ENCODE measurements around the gene GFAP. TPM values are rescaled to one million over a fixed set of nuclear protein-coding genes. Genes with fewer than 3 reads are reported as not detected.

Gene GFAP
- total RNA-seq, 2 experiments from 2014 or later, result not detected

DNA sequence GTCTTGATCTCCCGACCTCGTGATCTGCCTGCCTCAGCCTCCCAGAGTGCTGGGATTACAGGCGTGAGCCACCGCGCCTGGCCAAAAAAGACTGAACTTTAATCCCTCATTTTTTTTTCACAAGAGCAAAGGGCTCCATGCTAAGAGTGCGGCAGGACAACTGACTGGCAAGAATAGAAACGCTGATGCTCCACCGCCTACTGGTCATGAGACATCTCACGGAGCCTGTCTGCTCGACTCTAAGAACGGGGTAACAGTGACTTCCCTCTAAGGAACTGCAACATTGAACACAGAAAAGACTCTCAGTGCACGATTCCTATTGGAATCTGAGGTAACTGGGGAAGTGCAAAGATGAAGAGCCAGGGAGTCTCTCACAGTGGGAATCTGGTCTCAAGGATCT lies 43.7 kb downstream of the GFAP start:
- no peak overlapping the region for H3K4me3 Mint-ChIP-seq
- Histone ChIP-seq H3K36me3 (ENCODE audit: insufficient read depth, low read length) (peaks cover 90% of the 10 kb centered on the region), H3K4me1 (ENCODE audit: insufficient read depth, low read length) (no peaks in the 10 kb centered on the region), H3K27me3 (ENCODE audit: control insufficient read depth in 1 of 2, insufficient read depth in 2 of 2, low read length in 2 of 2) (no peaks in the 10 kb centered on the region), H3K9me3 (ENCODE audit: control insufficient read depth in 1 of 2, insufficient read depth in 1 of 2, low read length in 2 of 2) (no peaks in the 10 kb centered on the region), H3K27ac (ENCODE audit: low read depth in 1 of 2, low read length in 2 of 2) (no peak overlapping the region), H3K4me3 (ENCODE audit: low read length) (no peak overlapping the region)
- DNase-seq, result no peak
- ChIA-PET CTCF (no interaction called here), POLR2A (no interaction called here)
- no peaks in the 10 kb centered on the region for H3K4me1 Mint-ChIP-seq (ENCODE audit: low read depth)
- ATAC-seq (ENCODE audit: poor library complexity), result no peak
- no peaks in the 10 kb centered on the region for H3K27me3 Mint-ChIP-seq
- no peaks in the 10 kb centered on the region for H3K9me3 Mint-ChIP-seq
- H3K36me3 Mint-ChIP-seq (ENCODE audit: low read depth), result peaks cover 85% of the 10 kb centered on the region
- TF ChIP-seq, protein P1, sequence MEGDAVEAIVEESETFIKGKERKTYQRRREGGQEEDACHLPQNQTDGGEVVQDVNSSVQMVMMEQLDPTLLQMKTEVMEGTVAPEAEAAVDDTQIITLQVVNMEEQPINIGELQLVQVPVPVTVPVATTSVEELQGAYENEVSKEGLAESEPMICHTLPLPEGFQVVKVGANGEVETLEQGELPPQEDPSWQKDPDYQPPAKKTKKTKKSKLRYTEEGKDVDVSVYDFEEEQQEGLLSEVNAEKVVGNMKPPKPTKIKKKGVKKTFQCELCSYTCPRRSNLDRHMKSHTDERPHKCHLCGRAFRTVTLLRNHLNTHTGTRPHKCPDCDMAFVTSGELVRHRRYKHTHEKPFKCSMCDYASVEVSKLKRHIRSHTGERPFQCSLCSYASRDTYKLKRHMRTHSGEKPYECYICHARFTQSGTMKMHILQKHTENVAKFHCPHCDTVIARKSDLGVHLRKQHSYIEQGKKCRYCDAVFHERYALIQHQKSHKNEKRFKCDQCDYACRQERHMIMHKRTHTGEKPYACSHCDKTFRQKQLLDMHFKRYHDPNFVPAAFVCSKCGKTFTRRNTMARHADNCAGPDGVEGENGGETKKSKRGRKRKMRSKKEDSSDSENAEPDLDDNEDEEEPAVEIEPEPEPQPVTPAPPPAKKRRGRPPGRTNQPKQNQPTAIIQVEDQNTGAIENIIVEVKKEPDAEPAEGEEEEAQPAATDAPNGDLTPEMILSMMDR (IDR thresholded peaks at IDR 0.05), result no peak
- H3K27ac Mint-ChIP-seq, result no peak overlapping the region
- intact Hi-C loops (cut with DNase I, micrococcal nuclease), result no loop called here

DNA sequence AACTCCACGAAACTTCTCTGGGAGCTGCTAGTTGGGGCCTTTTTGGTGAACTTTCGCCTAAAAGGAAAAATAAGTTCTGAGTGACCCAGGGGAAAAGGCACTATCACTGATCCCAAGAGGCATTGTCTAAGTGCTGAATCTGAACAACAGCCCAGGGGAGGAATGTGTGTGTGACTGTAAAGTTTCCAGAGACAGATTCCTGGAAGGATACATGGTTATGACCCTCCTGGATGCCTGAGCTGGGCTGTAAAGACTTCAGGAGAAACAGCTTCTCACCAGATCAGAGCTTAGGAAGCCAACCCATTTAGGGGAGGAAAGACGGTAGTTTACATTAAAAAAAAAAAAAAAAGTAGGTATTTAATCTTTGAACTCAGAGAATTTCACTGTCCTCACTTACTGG lies 47.5 kb downstream of the GFAP start:
- no peak overlapping the region for H3K27ac Mint-ChIP-seq

DNA sequence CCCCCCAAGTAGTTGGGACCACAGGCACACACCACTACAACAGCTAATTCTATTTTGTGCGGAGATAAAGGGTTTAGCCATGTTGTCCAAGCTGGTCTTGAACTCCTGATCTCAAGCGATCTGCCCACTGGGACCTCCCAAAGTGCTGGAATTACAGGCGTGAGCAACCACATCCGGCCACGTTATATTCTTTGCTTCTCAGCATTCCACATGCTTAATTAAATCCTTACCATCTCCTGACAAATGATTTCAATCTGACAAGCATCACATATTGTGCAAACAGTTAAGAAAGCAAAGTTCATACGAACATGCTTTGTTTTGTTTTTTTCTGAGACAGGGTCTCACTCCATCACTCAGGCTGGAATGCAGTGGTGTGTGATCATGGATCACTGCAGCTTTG lies 49.4 kb downstream of the GFAP start:
- Histone ChIP-seq H3K4me3 (ENCODE audit: low read length) (no peak overlapping the region), H3K27me3 (ENCODE audit: control insufficient read depth in 1 of 2, insufficient read depth in 2 of 2, low read length in 2 of 2) (no peaks in the 10 kb centered on the region), H3K27ac (ENCODE audit: low read depth in 1 of 2, low read length in 2 of 2) (no peak overlapping the region), H3K4me1 (ENCODE audit: insufficient read depth, low read length) (no peaks in the 10 kb centered on the region), H3K36me3 (ENCODE audit: insufficient read depth, low read length) (peaks cover 87% of the 10 kb centered on the region), H3K9me3 (ENCODE audit: control insufficient read depth in 1 of 2, insufficient read depth in 1 of 2, low read length in 2 of 2) (no peaks in the 10 kb centered on the region)
- Mint-ChIP-seq H3K4me3 (no peak overlapping the region), H3K27me3 (no peaks in the 10 kb centered on the region), H3K36me3 (ENCODE audit: low read depth) (peaks cover 90% of the 10 kb centered on the region), H3K27ac (no peak overlapping the region), H3K4me1 (ENCODE audit: low read depth) (no peaks in the 10 kb centered on the region), H3K9me3 (no peaks in the 10 kb centered on the region)
- ChIA-PET POLR2A (interaction anchor here (1.2 to 1.6 kb wide), 2 partner anchors 33 to 90 kb away, joined by 4 read pairs; partner anchors contain the start of gene EFTUD2), CTCF (interaction anchor here (1.4 to 2.5 kb wide), 2 partner anchors 87 to 91 kb away, joined by 4 to 13 read pairs; no protein-coding TSS in a partner anchor)
- ATAC-seq (ENCODE audit: poor library complexity) (no peak), DNase-seq (no peak)
- intact Hi-C loops (cut with DNase I, micrococcal nuclease), result loop anchor here (1.0 to 10.0 kb wide), 4 partner anchors 87 to 333 kb away; no protein-coding TSS in a partner anchor
- TF ChIP-seq, protein P1 (IDR thresholded peaks at IDR 0.05), result no peak

More for the DNA sequence above, 47.5 kb downstream of the GFAP start:
- TF ChIP-seq, protein P1 (IDR thresholded peaks at IDR 0.05), result no peak
- ChIA-PET CTCF (interaction anchor here (0.6 to 2.0 kb wide), 2 partner anchors 77 to 89 kb away, joined by 3 to 7 read pairs; no protein-coding TSS in a partner anchor), POLR2A (interaction anchor here (0.6 kb wide), 1 partner anchor 265 kb away, joined by 3 read pairs; no protein-coding TSS in a partner anchor)
- Histone ChIP-seq H3K27ac (ENCODE audit: low read depth in 1 of 2, low read length in 2 of 2) (no peak overlapping the region), H3K9me3 (ENCODE audit: control insufficient read depth in 1 of 2, insufficient read depth in 1 of 2, low read length in 2 of 2) (no peaks in the 10 kb centered on the region), H3K4me1 (ENCODE audit: insufficient read depth, low read length) (no peaks in the 10 kb centered on the region), H3K36me3 (ENCODE audit: insufficient read depth, low read length) (peaks cover 90% of the 10 kb centered on the region), H3K27me3 (ENCODE audit: control insufficient read depth in 1 of 2, insufficient read depth in 2 of 2, low read length in 2 of 2) (no peaks in the 10 kb centered on the region), H3K4me3 (ENCODE audit: low read length) (no peak overlapping the region)
- Mint-ChIP-seq H3K4me3 (no peak overlapping the region), H3K9me3 (no peaks in the 10 kb centered on the region), H3K27me3 (no peaks in the 10 kb centered on the region), H3K36me3 (ENCODE audit: low read depth) (peaks cover 91% of the 10 kb centered on the region), H3K4me1 (ENCODE audit: low read depth) (no peaks in the 10 kb centered on the region)
- intact Hi-C loops (cut with DNase I, micrococcal nuclease), result loop anchor here in 1 of 2 experiments (10.0 kb wide), 1 partner anchor 333 kb away; no protein-coding TSS in a partner anchor
- ATAC-seq (ENCODE audit: poor library complexity) (no peak), DNase-seq (no peak)

Measured in CD4-positive, alpha-beta T cell (primary cell).